Measurements from ENCODE around the gene ALK.

GRCh38 chr2:29332540-29332939 lies 588.8 kb downstream of the ALK start:
- TF ChIP-seq, protein P1, sequence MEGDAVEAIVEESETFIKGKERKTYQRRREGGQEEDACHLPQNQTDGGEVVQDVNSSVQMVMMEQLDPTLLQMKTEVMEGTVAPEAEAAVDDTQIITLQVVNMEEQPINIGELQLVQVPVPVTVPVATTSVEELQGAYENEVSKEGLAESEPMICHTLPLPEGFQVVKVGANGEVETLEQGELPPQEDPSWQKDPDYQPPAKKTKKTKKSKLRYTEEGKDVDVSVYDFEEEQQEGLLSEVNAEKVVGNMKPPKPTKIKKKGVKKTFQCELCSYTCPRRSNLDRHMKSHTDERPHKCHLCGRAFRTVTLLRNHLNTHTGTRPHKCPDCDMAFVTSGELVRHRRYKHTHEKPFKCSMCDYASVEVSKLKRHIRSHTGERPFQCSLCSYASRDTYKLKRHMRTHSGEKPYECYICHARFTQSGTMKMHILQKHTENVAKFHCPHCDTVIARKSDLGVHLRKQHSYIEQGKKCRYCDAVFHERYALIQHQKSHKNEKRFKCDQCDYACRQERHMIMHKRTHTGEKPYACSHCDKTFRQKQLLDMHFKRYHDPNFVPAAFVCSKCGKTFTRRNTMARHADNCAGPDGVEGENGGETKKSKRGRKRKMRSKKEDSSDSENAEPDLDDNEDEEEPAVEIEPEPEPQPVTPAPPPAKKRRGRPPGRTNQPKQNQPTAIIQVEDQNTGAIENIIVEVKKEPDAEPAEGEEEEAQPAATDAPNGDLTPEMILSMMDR (IDR thresholded peaks at IDR 0.05; ENCODE audit: low read depth, low read length), result no peak
- TF ChIP-seq POLR2A (IDR thresholded peaks at IDR 0.05; ENCODE audit: extremely low read depth, insufficient read length) (no peak), MYC (IDR thresholded peaks at IDR 0.05; ENCODE audit: low read depth, low read length) (no peak), MAX (IDR thresholded peaks at IDR 0.05; ENCODE audit: low read depth, low read length) (no peak)

Measured in NB4 (cell line).